K562 (cell line): ENCODE measurements around the gene SCRN1. TPM values are rescaled to one million over a fixed set of nuclear protein-coding genes. Genes with fewer than 3 reads are reported as not detected.
A peak's percentile ranks its signal among the peaks of the same experiment; 100 is the strongest.

ENCODE experiments used
- ESRRA ChIP-seq: fragments of 450-650 bp; IDR thresholded peaks from 2 replicates; pipeline ENCODE4 v1.6.1; 2014; ENCODE audit warnings: low read depth, mild to moderate bottlenecking, moderate library complexity, borderline replicate concordance
- KDM2B ChIP-seq: fragments of 250-450 bp; sonication (Bioruptor Pico); IDR thresholded peaks from 2 replicates; pipeline ENCODE4 v1.8.0; 2021; ENCODE audit warnings: mild to moderate bottlenecking, moderate library complexity
- KDM5B ChIP-seq: fragments of 200-600 bp; sonication (generic); IDR thresholded peaks from 2 replicates; pipeline ENCODE4 v1.6.1; 2012; ENCODE audit warnings: low read depth, mild to moderate bottlenecking, moderate library complexity, low read length, control low read depth, inconsistent platforms; ENCODE audit not compliant: insufficient replicate concordance
- RBBP5 ChIP-seq: fragments of 200-600 bp; sonication (generic); IDR thresholded peaks from 2 replicates; pipeline ENCODE4 v1.6.1; 2012; ENCODE audit warnings: borderline replicate concordance, mild to moderate bottlenecking, low read length, control low read depth, inconsistent platforms; ENCODE audit not compliant: insufficient read depth, poor library complexity, severe bottlenecking
- SIN3A ChIP-seq, 2 experiments: fragments of 150-350 bp in 1 of 2; IDR thresholded peaks; 2 replicates each; pipeline ENCODE4 v1.6.1; 2011 to 2016; ENCODE audit warnings: borderline replicate concordance in 2 of 2, low read depth in 2 of 2, low read length in 2 of 2, mild to moderate bottlenecking in 2 of 2, moderate library complexity in 2 of 2; ENCODE audit not compliant: control insufficient read depth in 1 of 2
- SMAD4 ChIP-seq: fragments of 250-450 bp; sonication (Bioruptor Pico); conservative IDR thresholded peaks from 2 replicates; pipeline ENCODE4 v1.8.0; 2021; ENCODE audit warnings: inconsistent platforms, mild to moderate bottlenecking, moderate library complexity
- SRF ChIP-seq, 2 experiments: fragments of 250-450, 450-650 bp in 1 of 2; sonication (Bioruptor Pico) in 1 of 2; sonication (generic) in 1 of 2; formaldehyde crosslinking; IDR thresholded peaks; 2 replicates each; pipeline versions ENCODE4 v1.5.0 to v1.5.1; 2020 to 2022; ENCODE audit warnings: mild to moderate bottlenecking in 1 of 2, missing genetic modification reagents in 1 of 2
- STAG1 ChIP-seq: sonication (generic); formaldehyde crosslinking; IDR thresholded peaks from 2 replicates; pipeline ENCODE4 v1.5.0; 2020; ENCODE audit warnings: missing genetic modification reagents, borderline replicate concordance
- TAF1 ChIP-seq: IDR thresholded peaks from 2 replicates; pipeline ENCODE4 v1.6.1; 2011; ENCODE audit warnings: mild to moderate bottlenecking, low read length, moderate library complexity; ENCODE audit not compliant: insufficient read depth, control insufficient read depth, severe bottlenecking; ENCODE audit errors: extremely low read depth
- TARDBP ChIP-seq: fragments of 450-650 bp; IDR thresholded peaks from 2 replicates; pipeline ENCODE4 v1.6.1; 2016
- ZNF561 ChIP-seq: fragments of 450-650 bp; formaldehyde crosslinking; conservative IDR thresholded peaks from 2 replicates; pipeline ENCODE4 v1.4.0; 2020; ENCODE audit warnings: mild to moderate bottlenecking, moderate library complexity
- polyA plus RNA-seq, 8 experiments: library from polyadenylated mRNA; depleted of rRNA in 4 of 8; stranded (reverse) in 5 of 8; unstranded in 3 of 8; fragments of >200 nt; fragmentation: Nextera tagmentation in 2 of 8; fragmentation: Illumina TruSeq in 1 of 8; extraction: Ambion mirVana in 2 of 8; extraction: Trizol in 1 of 8; gene quantifications; 2 replicates each; pipeline versions ENCODE4 v1.2.1 to v1.2.3, GENCODE V29; 2011 to 2014; ENCODE audit warnings: inconsistent platforms in 1 of 8, missing spikeins in 1 of 8
- total RNA-seq, 7 experiments: library from RNA; depleted of rRNA in 6 of 7; stranded (reverse); fragments of >200 nt in 6 of 7; fragmentation: Illumina TruSeq in 2 of 7; extraction: Trizol in 2 of 7; gene quantifications; 2 replicates each; pipeline versions ENCODE4 v1.2.1 to v1.2.3, GENCODE V29; 2011 to 2021; ENCODE audit warnings: low replicate concordance in 1 of 7
- TF ChIP-seq, protein P1 (sequence below): sonication (generic); formaldehyde crosslinking; IDR thresholded peaks from 2 replicates; pipeline ENCODE4 v1.8.0; 2023; ENCODE audit warnings: missing genetic modification reagents, mild to moderate bottlenecking, borderline replicate concordance
- TF ChIP-seq, protein P2 (sequence below), 2 experiments: IDR thresholded peaks in 1 of 2; conservative IDR thresholded peaks in 1 of 2; 2 replicates each; pipeline ENCODE4 v1.6.1; 2016; ENCODE audit warnings: low read depth in 2 of 2, mild to moderate bottlenecking in 1 of 2, missing compliant biosample characterization in 1 of 2, missing genetic modification characterization in 1 of 2, moderate library complexity in 1 of 2
- TF ChIP-seq, protein P3 (sequence below): sonication (generic); formaldehyde crosslinking; IDR thresholded peaks from 2 replicates; pipeline ENCODE4 v1.9.0; 2022; ENCODE audit warnings: mild to moderate bottlenecking, missing genetic modification reagents
- TF ChIP-seq, protein P4 (sequence below): fragments of 450-650 bp; IDR thresholded peaks from 2 replicates; pipeline ENCODE4 v1.6.1; 2014; ENCODE audit warnings: low read depth, mild to moderate bottlenecking, moderate library complexity, borderline replicate concordance

Gene SCRN1
- total and polyA plus RNA-seq, 9 of the 15 experiments (the other 6 are each of a cell fraction or from before 2014, with no cell fraction given), result 0.13 to 1.4 (median 0.20) TPM

DNA sequence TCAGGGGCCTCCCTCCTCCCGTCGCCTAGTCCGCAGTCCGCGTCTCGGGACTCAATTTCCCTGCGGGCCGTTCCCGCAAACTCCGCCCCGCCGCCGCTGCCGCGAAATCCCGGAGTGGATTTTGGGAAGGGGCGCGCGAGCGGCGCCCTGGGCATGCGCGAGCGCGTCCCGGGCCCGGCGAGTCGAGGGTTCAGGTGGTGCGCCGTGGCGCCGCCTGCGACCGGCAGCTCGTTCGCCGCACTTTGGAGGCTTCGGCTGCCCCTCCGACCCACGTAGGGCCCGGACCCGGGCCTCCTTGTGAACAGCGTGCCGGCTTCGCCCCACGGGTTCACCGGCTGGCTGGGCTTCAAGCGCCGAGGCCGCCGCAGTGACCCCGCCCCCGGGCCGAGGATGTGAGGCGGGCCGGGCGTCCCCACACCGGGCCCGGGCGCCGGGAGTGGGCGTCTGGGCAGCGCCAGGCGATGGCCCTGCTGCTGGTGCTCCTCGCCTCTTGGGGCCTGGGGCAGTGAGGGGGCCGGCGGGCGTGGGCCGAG is 38.7 kb upstream of the SCRN1 start, which contains the start of gene PLEKHA8 (continued):
- TF ChIP-seq ZNF561 (CRISPR knock-in tag) (no peak), KDM5B (peak; percentile 73), SMAD4 (CRISPR knock-in tag) (peak; percentile 75; the same call in 1 of the 2 replicates), STAG1 (no peak), TAF1 (peak; percentile 63), RBBP5 (peak; percentile 74), SRF (CRISPR knock-in tag; IDR thresholded peaks at IDR 0.05) (no peak), TARDBP (0 out of 2 replicates have a peak, but pooled peaks have one; percentile 41), SIN3A (IDR thresholded peaks at IDR 0.05; ENCODE audit: borderline replicate concordance in 2 of 2, control insufficient read depth in 1 of 2, low read depth in 2 of 2, low read length in 2 of 2) (peak in 1 of 2 experiments; percentile 67; a peak in 2 of 4 replicates), ESRRA (peak; percentile 62; the same call in 1 of the 2 replicates), KDM2B (peak; percentile 29; the same call in 1 of the 2 replicates)
- TF ChIP-seq, protein P1, sequence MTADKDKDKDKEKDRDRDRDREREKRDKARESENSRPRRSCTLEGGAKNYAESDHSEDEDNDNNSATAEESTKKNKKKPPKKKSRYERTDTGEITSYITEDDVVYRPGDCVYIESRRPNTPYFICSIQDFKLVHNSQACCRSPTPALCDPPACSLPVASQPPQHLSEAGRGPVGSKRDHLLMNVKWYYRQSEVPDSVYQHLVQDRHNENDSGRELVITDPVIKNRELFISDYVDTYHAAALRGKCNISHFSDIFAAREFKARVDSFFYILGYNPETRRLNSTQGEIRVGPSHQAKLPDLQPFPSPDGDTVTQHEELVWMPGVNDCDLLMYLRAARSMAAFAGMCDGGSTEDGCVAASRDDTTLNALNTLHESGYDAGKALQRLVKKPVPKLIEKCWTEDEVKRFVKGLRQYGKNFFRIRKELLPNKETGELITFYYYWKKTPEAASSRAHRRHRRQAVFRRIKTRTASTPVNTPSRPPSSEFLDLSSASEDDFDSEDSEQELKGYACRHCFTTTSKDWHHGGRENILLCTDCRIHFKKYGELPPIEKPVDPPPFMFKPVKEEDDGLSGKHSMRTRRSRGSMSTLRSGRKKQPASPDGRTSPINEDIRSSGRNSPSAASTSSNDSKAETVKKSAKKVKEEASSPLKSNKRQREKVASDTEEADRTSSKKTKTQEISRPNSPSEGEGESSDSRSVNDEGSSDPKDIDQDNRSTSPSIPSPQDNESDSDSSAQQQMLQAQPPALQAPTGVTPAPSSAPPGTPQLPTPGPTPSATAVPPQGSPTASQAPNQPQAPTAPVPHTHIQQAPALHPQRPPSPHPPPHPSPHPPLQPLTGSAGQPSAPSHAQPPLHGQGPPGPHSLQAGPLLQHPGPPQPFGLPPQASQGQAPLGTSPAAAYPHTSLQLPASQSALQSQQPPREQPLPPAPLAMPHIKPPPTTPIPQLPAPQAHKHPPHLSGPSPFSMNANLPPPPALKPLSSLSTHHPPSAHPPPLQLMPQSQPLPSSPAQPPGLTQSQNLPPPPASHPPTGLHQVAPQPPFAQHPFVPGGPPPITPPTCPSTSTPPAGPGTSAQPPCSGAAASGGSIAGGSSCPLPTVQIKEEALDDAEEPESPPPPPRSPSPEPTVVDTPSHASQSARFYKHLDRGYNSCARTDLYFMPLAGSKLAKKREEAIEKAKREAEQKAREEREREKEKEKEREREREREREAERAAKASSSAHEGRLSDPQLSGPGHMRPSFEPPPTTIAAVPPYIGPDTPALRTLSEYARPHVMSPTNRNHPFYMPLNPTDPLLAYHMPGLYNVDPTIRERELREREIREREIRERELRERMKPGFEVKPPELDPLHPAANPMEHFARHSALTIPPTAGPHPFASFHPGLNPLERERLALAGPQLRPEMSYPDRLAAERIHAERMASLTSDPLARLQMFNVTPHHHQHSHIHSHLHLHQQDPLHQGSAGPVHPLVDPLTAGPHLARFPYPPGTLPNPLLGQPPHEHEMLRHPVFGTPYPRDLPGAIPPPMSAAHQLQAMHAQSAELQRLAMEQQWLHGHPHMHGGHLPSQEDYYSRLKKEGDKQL (CRISPR knock-in tag), result no peak
- TF ChIP-seq, protein P2, sequence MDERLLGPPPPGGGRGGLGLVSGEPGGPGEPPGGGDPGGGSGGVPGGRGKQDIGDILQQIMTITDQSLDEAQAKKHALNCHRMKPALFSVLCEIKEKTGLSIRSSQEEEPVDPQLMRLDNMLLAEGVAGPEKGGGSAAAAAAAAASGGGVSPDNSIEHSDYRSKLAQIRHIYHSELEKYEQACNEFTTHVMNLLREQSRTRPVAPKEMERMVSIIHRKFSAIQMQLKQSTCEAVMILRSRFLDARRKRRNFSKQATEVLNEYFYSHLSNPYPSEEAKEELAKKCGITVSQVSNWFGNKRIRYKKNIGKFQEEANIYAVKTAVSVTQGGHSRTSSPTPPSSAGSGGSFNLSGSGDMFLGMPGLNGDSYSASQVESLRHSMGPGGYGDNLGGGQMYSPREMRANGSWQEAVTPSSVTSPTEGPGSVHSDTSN (CRISPR knock-in tag; IDR thresholded peaks at IDR 0.05; ENCODE audit: low read depth), result no peak
- TF ChIP-seq, protein P2 (tag; conservative IDR thresholded peaks at IDR 0.05; ENCODE audit: low read depth), result no peak
- TF ChIP-seq, protein P3, sequence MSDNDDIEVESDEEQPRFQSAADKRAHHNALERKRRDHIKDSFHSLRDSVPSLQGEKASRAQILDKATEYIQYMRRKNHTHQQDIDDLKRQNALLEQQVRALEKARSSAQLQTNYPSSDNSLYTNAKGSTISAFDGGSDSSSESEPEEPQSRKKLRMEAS (CRISPR knock-in tag), result 0 out of 2 replicates have a peak, but pooled peaks have one; percentile 18
- TF ChIP-seq, protein P4, sequence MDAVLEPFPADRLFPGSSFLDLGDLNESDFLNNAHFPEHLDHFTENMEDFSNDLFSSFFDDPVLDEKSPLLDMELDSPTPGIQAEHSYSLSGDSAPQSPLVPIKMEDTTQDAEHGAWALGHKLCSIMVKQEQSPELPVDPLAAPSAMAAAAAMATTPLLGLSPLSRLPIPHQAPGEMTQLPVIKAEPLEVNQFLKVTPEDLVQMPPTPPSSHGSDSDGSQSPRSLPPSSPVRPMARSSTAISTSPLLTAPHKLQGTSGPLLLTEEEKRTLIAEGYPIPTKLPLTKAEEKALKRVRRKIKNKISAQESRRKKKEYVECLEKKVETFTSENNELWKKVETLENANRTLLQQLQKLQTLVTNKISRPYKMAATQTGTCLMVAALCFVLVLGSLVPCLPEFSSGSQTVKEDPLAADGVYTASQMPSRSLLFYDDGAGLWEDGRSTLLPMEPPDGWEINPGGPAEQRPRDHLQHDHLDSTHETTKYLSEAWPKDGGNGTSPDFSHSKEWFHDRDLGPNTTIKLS, result peak; percentile 69
